H1 (cell line): Measurements from ENCODE around the gene DRAM1. TPM values are rescaled to one million over a fixed set of nuclear protein-coding genes. Genes with fewer than 3 reads are reported as not detected.

ENCODE experiments used
- CTCF ChIA-PET: fragments of 300-600 bp; sonication (Branson Sonifier 250); formaldehyde crosslinking; loops from one replicate; lab custom pipeline; 2021; ENCODE audit not compliant: partially characterized antibody; lab: Charles Lee
- POLR2A ChIA-PET: fragments of 300-600 bp; sonication (Branson Sonifier 250); formaldehyde crosslinking; loops from one replicate; lab custom pipeline; 2021; ENCODE audit warnings: inconsistent platforms; ENCODE audit not compliant: partially characterized antibody; lab: Charles Lee
- DNase-seq, 2 experiments: peaks; one replicate each; pipeline versions ENCODE4 v3.0.0 to v3.0.0-alpha.2; 2010 to 2022; ENCODE audit warnings: low spot score in 2 of 2, low read depth in 1 of 2, mixed read lengths in 1 of 2
- FAIRE-seq: peaks from 2 replicates; lab custom pipeline; 2011; peaks lifted over from hg19 to GRCh38; lab: Jason Lieb, UNC
- H2AFZ ChIP-seq: 2 replicates; pipeline ENCODE4 v1.8.1; 2012; ENCODE audit warnings: low read length, inconsistent platforms
- H2AK5ac ChIP-seq: 2 replicates; pipeline ENCODE4 v1.6.1; 2013; ENCODE audit warnings: low read depth, low read length
- H2BK120ac ChIP-seq: replicated peaks from 2 replicates; pipeline ENCODE3; 2013; ENCODE audit warnings: low read depth, low read length, inconsistent platforms
- H2BK12ac ChIP-seq: 2 replicates; pipeline ENCODE4 v1.6.1; 2013; ENCODE audit warnings: low read depth, low read length
- H2BK15ac ChIP-seq: 2 replicates; pipeline ENCODE4 v1.6.1; 2013; ENCODE audit warnings: low read length
- H2BK20ac ChIP-seq: 2 replicates; pipeline ENCODE4 v1.6.1; 2013; ENCODE audit warnings: low read length
- H2BK5ac ChIP-seq: 2 replicates; pipeline ENCODE4 v1.6.1; 2013; ENCODE audit warnings: low read depth, low read length
- H3K14ac ChIP-seq: 2 replicates; pipeline ENCODE4 v1.6.1; 2013; ENCODE audit warnings: inconsistent platforms; ENCODE audit not compliant: insufficient read length
- H3K18ac ChIP-seq: 2 replicates; pipeline ENCODE4 v1.6.1; 2013; ENCODE audit warnings: low read length; ENCODE audit errors: extremely low read depth
- H3K23ac ChIP-seq: 2 replicates; pipeline ENCODE4 v1.6.1; 2013; ENCODE audit warnings: inconsistent platforms; ENCODE audit not compliant: insufficient read length
- H3K23me2 ChIP-seq: 2 replicates; pipeline ENCODE4 v1.6.1; 2013; ENCODE audit warnings: low read depth, low read length
- H3K27ac ChIP-seq: 2 replicates; pipeline ENCODE4 v1.6.1; 2011; ENCODE audit warnings: low read depth, low read length, inconsistent platforms
- H3K27me3 ChIP-seq, 4 experiments: replicated peaks in 1 of 4; 1 replicate in 1 of 4; 2 replicates in 3 of 4; pipeline versions ENCODE4 v1.6.1 to v1.8.1; 2011 to 2013; ENCODE audit warnings: low read length in 3 of 4, mild to moderate bottlenecking in 3 of 4, inconsistent platforms in 2 of 4, mixed read lengths in 2 of 4, moderate library complexity in 1 of 4; ENCODE audit not compliant: control insufficient read depth in 3 of 4, insufficient read depth in 3 of 4; ENCODE audit errors: extremely low read depth in 1 of 4
- H3K36me3 ChIP-seq, 4 experiments: 2 replicates each; pipeline versions ENCODE4 v1.6.1 to v1.8.1; 2011 to 2013; ENCODE audit warnings: mild to moderate bottlenecking in 4 of 4, low read length in 3 of 4, moderate library complexity in 2 of 4, control low read depth in 1 of 4, inconsistent platforms in 1 of 4; ENCODE audit not compliant: insufficient read depth in 4 of 4, control insufficient read depth in 2 of 4
- H3K4ac ChIP-seq: replicated peaks from 2 replicates; pipeline ENCODE3; 2013; ENCODE audit warnings: low read length, low read depth, mixed read lengths, inconsistent platforms; ENCODE audit not compliant: insufficient read length
- H3K4me1 ChIP-seq, 4 experiments: replicated peaks in 1 of 4; 1 replicate in 1 of 4; 2 replicates in 3 of 4; pipeline versions ENCODE4 v1.6.1 to v1.8.1; 2011 to 2013; ENCODE audit warnings: low read length in 3 of 4, inconsistent platforms in 2 of 4, mixed read lengths in 1 of 4; ENCODE audit not compliant: insufficient read depth in 4 of 4, control insufficient read depth in 3 of 4
- H3K4me2 ChIP-seq, 2 experiments: 2 replicates each; pipeline versions ENCODE4 v1.6.1 to v1.8.1; 2011 to 2013; ENCODE audit warnings: low read depth in 2 of 2, low read length in 2 of 2, control low read depth in 1 of 2, inconsistent platforms in 1 of 2, mild to moderate bottlenecking in 1 of 2; ENCODE audit not compliant: insufficient read depth in 1 of 2
- H3K4me3 ChIP-seq, 4 experiments: fragments of 200-600, 300-600 bp in 1 of 4; sonication (generic), shearing (Covaris generic), sonication (Bioruptor Twin) in 1 of 4; 2 replicates each; pipeline versions ENCODE4 v1.5.1 to v1.8.1; 2011 to 2016; ENCODE audit warnings: low read length in 4 of 4, low read depth in 3 of 4, control low read depth in 2 of 4, inconsistent platforms in 2 of 4, mild to moderate bottlenecking in 2 of 4, mixed read lengths in 1 of 4, moderate library complexity in 1 of 4; ENCODE audit not compliant: insufficient read depth in 2 of 4; ENCODE audit errors: extremely low read depth in 1 of 4
- H3K56ac ChIP-seq: replicated peaks from 2 replicates; pipeline ENCODE3; 2013; ENCODE audit warnings: low read depth, mild to moderate bottlenecking, mixed read lengths, low read length, inconsistent platforms; ENCODE audit not compliant: insufficient read length
- H3K79me1 ChIP-seq: 2 replicates; pipeline ENCODE4 v1.6.1; 2013; ENCODE audit warnings: low read depth, low read length, control low read depth
- H3K79me2 ChIP-seq, 2 experiments: 2 replicates each; pipeline versions ENCODE4 v1.6.1 to v1.8.1; 2012 to 2013; ENCODE audit warnings: low read length in 2 of 2, mild to moderate bottlenecking in 2 of 2, inconsistent platforms in 1 of 2; ENCODE audit not compliant: insufficient read depth in 2 of 2, control insufficient read depth in 1 of 2
- H3K9ac ChIP-seq, 4 experiments: replicated peaks in 1 of 4; 1 replicate in 1 of 4; 2 replicates in 3 of 4; pipeline versions ENCODE4 v1.6.1 to v1.8.1; 2011 to 2013; ENCODE audit warnings: low read depth in 3 of 4, low read length in 3 of 4, control low read depth in 2 of 4, mild to moderate bottlenecking in 2 of 4, moderate library complexity in 2 of 4, inconsistent platforms in 1 of 4; ENCODE audit errors: extremely low read depth in 1 of 4
- H3K9me3 ChIP-seq, 2 experiments: 2 replicates each; pipeline versions ENCODE4 v1.6.1 to v1.8.1; 2012 to 2013; ENCODE audit warnings: mild to moderate bottlenecking in 2 of 2, moderate library complexity in 2 of 2, control low read depth in 1 of 2, inconsistent platforms in 1 of 2, low read depth in 1 of 2, low read length in 1 of 2, mixed read lengths in 1 of 2; ENCODE audit not compliant: insufficient read depth in 2 of 2
- H4K20me1 ChIP-seq, 2 experiments: replicated peaks in 1 of 2; 2 replicates each; pipeline versions ENCODE3 to v1.8.1; 2011 to 2013; ENCODE audit warnings: inconsistent platforms in 2 of 2, low read length in 2 of 2, mild to moderate bottlenecking in 1 of 2; ENCODE audit not compliant: insufficient read depth in 2 of 2, control insufficient read depth in 1 of 2
- H4K5ac ChIP-seq: 2 replicates; pipeline ENCODE4 v1.6.1; 2013; ENCODE audit warnings: low read length, low read depth, mixed read lengths, inconsistent platforms; ENCODE audit not compliant: insufficient read length
- H4K8ac ChIP-seq: 2 replicates; pipeline ENCODE4 v1.8.0; 2013; ENCODE audit warnings: mild to moderate bottlenecking, moderate library complexity, low read length, inconsistent platforms; ENCODE audit not compliant: insufficient read depth; ENCODE audit errors: extremely low read depth
- H4K91ac ChIP-seq: replicated peaks from 2 replicates; pipeline ENCODE3; 2013; ENCODE audit warnings: low read length, mixed read lengths, inconsistent platforms; ENCODE audit not compliant: insufficient read length
- HDAC6 ChIP-seq: IDR thresholded peaks from one replicate; pipeline ENCODE4 v1.7.1; 2012; ENCODE audit warnings: low read depth, mild to moderate bottlenecking, inconsistent platforms, low read length, moderate library complexity
- WGBS, 2 experiments: shearing (Covaris generic) in 1 of 2; methylation state at CpG; one replicate each; pipeline versions ENCODE4 v1.1.6 to v1.1.7; 2013 to 2015; ENCODE audit warnings: low lambda C conversion rate in 2 of 2, mixed read lengths in 2 of 2, inconsistent platforms in 1 of 2, low coverage in 1 of 2, missing lambda C conversion rate in 1 of 2; ENCODE audit not compliant: insufficient replicate concordance in 2 of 2, insufficient coverage in 1 of 2, insufficient read length in 1 of 2; ENCODE audit errors: extremely low coverage in 1 of 2, missing lambda C conversion rate in 1 of 2; 5-methylcytosine and 5-hydroxymethylcytosine counted together
- polyA plus RNA-seq, 7 experiments: library from polyadenylated mRNA; depleted of rRNA in 3 of 7; stranded (reverse) in 5 of 7; unstranded in 2 of 7; fragments of >200 nt in 5 of 7; fragments of 200-250 nt in 2 of 7; gene quantifications; 1 replicate in 5 of 7; 2 replicates in 1 of 7; 4 replicates in 1 of 7; pipeline versions ENCODE4 v1.2.1 to v1.2.3, GENCODE V29; 2011 to 2013; ENCODE audit warnings: missing spikeins in 2 of 7, mixed read lengths in 2 of 7
- total RNA-seq: library from RNA; stranded (reverse); fragmentation: NEBNext Ultra II Directional; extraction: Animal tissue kit (Norgen Biotek cat#: 25700); gene quantifications from 2 replicates; pipeline ENCODE4 v1.2.1, GENCODE V29; 2021

DRAM1 gene
- total and polyA plus RNA-seq, 2 of the 8 experiments (the other 6 are each of a cell fraction or from before 2014, with no cell fraction given), result 4.6 to 6.2 TPM

GRCh38 chr12:101927999-101928398 lies 50.6 kb downstream of the DRAM1 start:
- H3K79me1 ChIP-seq, result no peaks in the 10 kb centered on the region
- H3K4ac ChIP-seq, result no peak overlapping the region
- H3K23me2 ChIP-seq, result no peaks in the 10 kb centered on the region
- H3K36me3 ChIP-seq, result no peaks in the 10 kb centered on the region; a peak in 1 of 8 replicates
- FAIRE-seq (no peak), DNase-seq (no peak)
- H4K5ac ChIP-seq, result no peak overlapping the region
- POLR2A ChIA-PET, result no interaction called here
- no peak overlapping the region for H2BK15ac ChIP-seq
- H3K4me1 ChIP-seq, result no peaks in the 10 kb centered on the region
- CTCF ChIA-PET, result interaction anchor here (0.8 to 1.6 kb wide), 3 partner anchors 9 to 15 kb away, joined by 4 to 7 read pairs (median 4); no protein-coding TSS in a partner anchor
- no peaks in the 10 kb centered on the region for H3K9me3 ChIP-seq
- H3K4me2 ChIP-seq, result no peak overlapping the region
- no peak for TF ChIP-seq HDAC6
- H2AK5ac ChIP-seq, result no peak overlapping the region
- no peak overlapping the region for H2BK20ac ChIP-seq
- no peak overlapping the region for H2BK12ac ChIP-seq
- H3K56ac ChIP-seq, result no peak overlapping the region
- H2BK5ac ChIP-seq, result no peak overlapping the region
- H3K18ac ChIP-seq, result no peak overlapping the region
- H2BK120ac ChIP-seq, result no peak overlapping the region
- no peak overlapping the region for H4K8ac ChIP-seq
- no peak overlapping the region for H3K23ac ChIP-seq
- no peak overlapping the region for H2AFZ ChIP-seq
- no peak overlapping the region for H3K14ac ChIP-seq
- WGBS, 2 experiments, result 92% methylated on average over 4 of the region's 4 CpGs; no CpG with 5 or more reads in 1 of the 2 experiments
- H3K27ac ChIP-seq, result no peak overlapping the region
- no peak overlapping the region for H3K4me3 ChIP-seq
- H4K20me1 ChIP-seq, result no peaks in the 10 kb centered on the region
- no peak overlapping the region for H4K91ac ChIP-seq
- H3K9ac ChIP-seq, result no peak overlapping the region
- H3K27me3 ChIP-seq, result no peaks in the 10 kb centered on the region
- H3K79me2 ChIP-seq, result no peaks in the 10 kb centered on the region
